ENCODE results near the gene KRT85.
"Not testable (repeated sequence)": the region's sequence is repeated elsewhere in the genome, so short reads cannot be mapped to it uniquely, and the experiment has no call there.

Gene KRT85

DNA sequence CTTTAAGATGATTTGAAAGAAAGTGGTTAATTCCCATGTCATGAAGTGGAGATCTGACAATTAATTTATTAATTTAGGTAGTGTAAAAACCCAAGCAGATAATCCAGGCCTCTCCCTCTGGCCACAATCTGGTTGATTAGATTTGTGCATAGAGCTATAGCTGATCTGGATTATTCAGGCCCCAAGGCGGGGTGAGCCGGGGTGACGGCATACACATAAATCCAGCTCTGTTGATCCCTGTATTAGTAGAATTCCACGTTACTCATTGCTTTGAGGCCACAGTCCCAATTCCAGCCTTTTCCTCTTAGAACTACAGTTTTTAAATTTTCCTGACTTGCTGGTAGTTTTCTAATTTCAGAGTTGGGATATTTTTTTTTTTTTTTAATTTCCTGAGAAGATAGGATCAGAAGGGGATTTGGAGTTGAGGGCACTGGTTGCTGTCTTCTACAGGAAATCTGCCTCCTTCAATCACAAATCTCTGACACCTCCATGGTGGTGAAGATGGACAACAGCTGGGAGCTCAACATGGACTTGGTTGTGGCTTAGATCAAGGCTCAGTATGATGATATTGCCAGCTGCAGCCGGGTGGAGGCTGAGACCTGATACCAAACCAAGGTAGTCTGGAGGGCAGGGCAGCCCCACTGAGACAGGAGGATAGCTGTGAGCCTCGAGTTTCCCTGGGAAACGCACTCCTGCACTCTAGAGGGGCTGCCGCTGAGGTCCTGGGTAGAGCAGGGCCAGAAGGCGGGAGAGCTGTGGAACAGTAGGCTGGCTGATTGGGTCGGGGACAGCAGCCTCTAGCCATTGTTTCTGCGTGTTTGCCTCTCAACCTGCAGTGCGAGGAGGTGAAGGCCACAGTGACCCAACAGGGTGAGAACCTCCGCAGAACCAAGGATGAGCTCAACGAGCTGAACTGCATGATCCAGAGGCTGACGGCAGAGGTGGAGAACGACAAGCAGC is 19.4 kb downstream of the KRT85 start:
- DNase-seq: no peak

- DNase-seq: no peak
Observed at GRCh38 chr12:52347016-52347415, 20.3 kb downstream of the KRT85 start.

- no peak for DNase-seq
Observed at GRCh38 chr12:52346593-52346992, 20.7 kb downstream of the KRT85 start.

GRCh38 chr12:52345041-52345440 is 22.2 kb downstream of the KRT85 start:
- DNase-seq: not testable (repeated sequence)

DNA sequence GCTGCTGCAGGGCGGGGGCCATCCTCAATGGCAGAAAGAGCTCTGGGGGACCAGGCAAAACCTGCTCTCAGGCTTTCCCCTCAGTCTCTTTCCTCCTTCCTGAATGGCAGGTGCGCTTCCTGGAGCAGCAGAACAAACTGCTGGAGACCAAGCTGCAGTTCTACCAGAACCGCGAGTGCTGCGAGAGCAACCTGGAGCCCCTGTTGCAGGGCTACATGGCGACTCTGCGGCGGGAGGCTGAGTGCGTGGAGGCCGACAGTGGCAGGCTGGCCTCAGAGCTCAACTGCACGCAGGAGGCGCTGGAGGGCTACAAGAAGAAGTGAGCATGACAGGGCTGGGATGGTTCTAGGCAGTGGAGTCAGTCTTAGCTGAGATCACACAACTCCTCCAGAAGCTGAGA is 23.2 kb downstream of the KRT85 start:
- no peak for DNase-seq

- DNase-seq: no peak
Observed at GRCh38 chr12:52343550-52343949, 23.7 kb downstream of the KRT85 start.

DNA sequence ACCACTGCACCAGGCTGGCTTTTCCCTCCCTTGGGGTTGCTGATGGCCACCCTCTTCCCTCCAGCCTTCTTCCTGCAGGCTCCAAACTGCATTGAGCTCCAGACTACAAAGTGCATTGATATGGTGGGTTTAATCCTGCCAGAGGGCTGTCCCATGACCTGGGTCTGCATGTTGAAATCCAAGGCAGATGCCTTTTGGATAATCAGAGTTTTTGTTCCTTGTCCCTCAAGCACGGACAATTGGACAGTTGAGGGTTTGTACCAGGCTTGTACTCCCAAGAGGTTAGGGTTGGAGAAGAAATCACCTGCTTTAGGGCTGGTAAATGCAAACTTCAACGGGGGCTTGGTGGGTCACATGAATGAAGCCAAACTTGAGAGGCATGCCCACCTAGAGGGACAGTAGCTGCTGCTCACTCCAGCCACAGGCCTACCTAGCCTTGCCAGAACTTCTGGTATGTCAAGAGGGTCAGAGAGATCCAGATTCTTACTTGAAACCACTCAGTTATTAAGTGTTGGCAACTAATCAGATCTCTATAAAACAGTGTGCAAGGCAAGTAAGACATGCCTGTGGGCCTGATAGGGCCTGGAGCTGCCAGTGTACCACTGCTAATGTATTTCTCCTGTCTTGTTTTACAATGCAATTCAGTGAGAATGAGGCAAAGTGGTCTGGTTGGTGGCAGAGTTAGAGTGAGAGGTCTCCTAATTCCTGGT is 24.3 kb downstream of the KRT85 start:
- DNase-seq: no peak

GRCh38 chr12:52341066-52341580 is 26.2 kb downstream of the KRT85 start:
- DNase-seq: no peak

DNA sequence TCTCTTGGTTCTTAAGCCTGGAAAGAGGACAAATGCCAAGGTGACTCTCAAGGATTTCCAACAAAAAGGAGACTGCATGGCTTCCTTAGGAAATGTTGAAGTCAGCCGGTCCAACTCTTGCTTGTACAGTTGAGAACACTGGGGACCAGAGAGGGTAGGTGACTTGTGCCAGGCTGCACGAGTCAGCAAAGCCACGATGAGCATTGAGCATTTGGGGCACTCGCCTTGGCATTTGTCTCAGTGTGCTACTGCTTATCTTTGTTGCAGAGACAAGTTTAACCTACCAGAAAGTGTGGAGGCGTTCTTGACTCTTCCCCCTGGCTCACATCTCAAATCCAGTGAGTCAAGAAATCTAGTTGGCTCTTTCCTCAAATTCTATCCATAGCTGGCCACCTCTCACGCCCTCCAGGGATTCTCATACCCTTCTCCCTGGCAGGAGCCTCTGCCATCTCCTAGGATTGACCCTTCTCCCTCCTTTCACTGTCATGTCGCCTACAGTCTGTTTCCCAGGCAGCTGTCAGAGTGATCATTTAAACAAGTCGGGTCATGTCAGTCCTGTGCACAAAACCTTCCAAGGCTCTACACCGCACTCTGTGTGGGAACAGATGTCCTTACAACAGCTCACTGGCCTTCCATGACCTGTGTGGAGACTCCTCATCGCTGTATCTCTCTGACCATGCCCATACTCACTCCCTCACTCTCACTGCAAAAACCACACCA is 28.9 kb downstream of the KRT85 start:
- no peak for DNase-seq

GRCh38 chr12:52337054-52337453 is 30.2 kb downstream of the KRT85 start:
- DNase-seq: no peak

DNA sequence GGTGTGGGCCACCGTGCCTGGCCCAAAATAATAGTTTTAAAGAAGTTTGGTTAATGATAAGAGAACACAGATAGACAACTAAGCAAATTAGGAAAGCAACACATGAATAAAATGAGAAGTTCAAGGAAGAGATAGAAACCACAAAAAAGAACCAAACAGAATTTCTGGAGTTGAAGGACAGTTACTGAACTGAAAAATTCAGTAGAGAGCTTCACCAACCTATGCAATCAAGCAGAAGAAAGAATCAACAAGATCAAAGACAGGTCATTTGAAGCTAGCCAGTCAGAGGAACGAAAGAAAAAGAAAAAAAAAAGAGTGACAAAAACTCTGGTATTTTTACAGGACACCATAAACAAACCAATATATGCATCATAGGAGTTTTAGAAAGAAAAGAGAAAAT is 30.6 kb downstream of the KRT85 start:
- DNase-seq: no peak

DNA sequence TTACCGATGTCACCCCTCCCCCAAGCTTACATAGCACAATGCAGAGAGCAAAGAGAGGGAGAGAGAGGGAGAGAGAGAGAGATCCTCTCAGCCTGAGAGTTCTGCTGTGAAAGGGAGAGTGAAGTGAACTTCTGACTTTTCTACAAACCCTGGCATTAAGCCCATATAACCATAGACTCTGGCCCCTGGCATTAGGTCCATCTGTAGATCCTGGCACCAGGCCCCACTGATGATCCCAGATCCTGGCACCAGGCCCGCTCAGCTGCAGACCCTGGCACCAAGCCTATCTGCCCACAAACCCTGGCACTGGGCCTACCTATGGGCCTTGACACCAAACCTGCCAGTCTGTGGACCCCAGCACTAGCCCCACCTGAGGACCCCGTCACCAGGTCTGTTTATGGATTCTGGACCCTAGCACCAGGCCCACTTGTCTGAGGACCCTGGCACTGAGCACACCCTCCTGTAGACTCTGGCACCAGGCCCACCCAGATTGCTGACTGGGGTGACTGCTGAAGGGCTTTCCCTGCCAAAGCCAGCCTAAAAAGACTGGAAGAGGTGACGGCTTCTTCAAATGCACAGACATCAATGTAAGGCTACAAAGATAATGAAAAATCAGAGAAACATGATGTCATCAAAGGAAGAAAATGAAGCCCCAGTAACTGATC is 31.6 kb downstream of the KRT85 start:
- DNase-seq: no peak

- no peak for DNase-seq
Observed at GRCh38 chr12:52334185-52334584, 33.1 kb downstream of the KRT85 start.

- DNase-seq: no peak
Observed at GRCh38 chr12:52333321-52333720, 34.0 kb downstream of the KRT85 start.

DNA sequence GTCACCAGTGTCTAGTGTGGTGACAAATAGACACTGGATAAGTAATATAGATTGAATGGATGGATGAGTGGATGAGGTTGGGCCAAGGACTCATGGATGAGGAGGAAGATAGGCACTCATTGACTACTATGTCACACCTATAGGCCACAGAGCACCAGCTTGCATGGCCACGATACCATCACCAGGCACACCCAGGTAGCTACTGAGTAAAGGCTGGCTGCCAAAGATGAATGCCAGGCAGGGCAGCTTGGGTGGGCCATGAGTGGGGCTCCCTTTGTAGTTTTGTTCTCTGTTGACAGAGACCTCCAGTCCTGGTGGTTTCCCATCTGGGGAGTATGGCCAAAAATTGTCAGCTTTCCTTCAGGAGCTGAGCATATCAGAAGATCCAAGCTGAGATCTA is 34.9 kb downstream of the KRT85 start:
- DNase-seq: no peak

GRCh38 chr12:52331833-52332232 is 35.4 kb downstream of the KRT85 start:
- DNase-seq: no peak

DNA sequence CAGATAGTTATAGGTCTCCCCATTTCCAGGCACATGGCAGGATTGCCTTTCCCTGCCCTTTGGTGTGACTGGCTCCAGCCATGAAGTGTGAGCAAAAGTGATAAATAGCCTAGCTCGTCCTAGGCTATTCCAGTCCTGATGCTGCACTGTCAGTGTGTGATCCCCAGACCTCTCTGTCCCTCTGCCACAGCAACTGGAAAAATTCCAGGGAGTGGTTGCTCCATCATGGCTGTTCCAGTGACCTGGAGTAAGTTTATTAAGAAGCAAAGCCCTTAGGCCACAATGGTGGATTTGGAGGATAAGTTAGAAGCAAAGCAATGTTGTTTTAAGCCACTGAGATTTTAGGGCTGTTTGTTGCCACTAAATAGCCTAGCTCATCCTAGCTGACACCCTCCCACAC is 36.2 kb downstream of the KRT85 start:
- DNase-seq: no peak

DNA sequence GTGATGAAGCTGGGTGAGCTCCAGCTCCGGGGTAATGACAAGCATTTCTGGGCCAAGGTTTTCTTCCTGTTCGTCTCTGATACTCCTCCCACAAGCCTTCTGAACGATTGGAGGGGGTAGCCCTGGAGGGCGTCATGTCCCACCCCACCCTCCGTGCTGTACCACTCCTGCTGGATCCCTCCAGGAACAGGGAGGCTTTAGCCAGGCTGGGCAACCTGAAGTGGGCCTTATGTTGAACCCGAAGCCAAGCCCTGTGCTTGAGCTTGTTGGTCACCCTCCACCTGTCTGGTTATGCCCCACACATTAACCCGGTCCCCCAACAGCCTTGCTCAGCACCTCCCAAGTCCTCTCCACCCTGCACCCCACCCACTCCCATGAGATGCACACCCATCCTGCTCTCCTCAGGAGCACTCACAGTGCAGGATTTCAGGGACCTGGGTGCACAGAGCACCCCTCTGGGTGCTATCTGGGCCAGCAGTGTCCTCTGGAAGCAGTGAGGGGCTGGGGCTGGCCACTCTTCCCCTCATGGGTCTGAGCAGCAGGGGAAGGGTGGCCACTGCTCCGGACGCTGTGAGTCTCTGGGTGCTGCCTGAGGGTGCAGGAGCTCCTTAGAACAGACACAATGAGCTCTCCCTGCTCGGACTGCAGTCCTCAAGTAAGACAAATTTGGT is 39.3 kb downstream of the KRT85 start:
- no peak for DNase-seq

DNA sequence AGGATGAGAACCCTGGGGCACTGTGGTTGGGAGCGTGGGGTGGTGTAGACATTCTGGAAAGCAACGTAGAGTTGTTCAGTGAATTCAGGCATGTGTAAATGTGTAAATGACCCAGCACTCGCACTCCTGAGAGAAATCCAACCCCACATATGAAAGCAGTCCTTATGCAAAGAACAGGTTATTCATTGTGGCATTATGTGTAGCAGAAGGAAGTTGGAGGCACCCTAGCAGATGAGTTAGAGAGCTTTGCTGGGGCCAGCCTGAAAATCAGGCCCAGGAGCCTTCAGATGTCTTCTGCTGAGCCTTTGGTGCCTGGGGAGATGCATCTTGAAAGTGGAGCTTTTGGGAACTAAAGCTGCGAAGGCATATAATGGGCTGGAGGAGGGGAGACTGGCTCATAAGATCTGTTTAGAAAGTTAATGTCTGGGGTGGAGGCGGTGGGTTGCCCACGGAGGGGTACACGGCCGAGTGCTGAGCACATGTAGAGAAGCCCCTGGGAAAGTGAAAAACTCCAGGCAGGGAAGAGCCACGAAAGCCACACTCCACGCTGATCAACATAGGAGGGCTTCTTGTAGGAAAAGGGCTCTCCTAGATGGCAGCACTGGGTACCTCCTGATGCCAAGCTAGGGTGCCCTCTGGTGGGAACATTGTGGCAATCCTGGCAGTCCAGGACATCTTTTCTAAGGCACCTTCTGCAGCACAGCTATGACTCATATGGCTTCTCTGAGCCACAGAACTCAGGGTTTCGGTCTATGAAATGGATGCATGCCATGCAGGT is 40.0 kb downstream of the KRT85 start:
- peak; percentile 66 for DNase-seq

- no peak for DNase-seq
Observed at GRCh38 chr12:52324153-52324444, 43.2 kb downstream of the KRT85 start.

- no peak for DNase-seq
Observed at GRCh38 chr12:52323416-52324152, 43.7 kb downstream of the KRT85 start.

Measured in NCI-H526 treated with DMSO at 0.1 percent for 48 hours (cell line).